ENCODE measurements around the gene MYD88.

Gene MYD88

GRCh38 chr3:38168151-38169026 lies 29.9 kb downstream of the MYD88 start:
- no peak for DNase-seq

GRCh38 chr3:38169027-38169317 lies 30.5 kb downstream of the MYD88 start:
- no peak for DNase-seq

GRCh38 chr3:38170722-38171121 lies 32.3 kb downstream of the MYD88 start:
- DNase-seq, result no peak

GRCh38 chr3:38171622-38172021 lies 33.2 kb downstream of the MYD88 start:
- DNase-seq, result no peak

- DNase-seq, result no peak
Observed at GRCh38 chr3:38173834-38174418, 35.5 kb downstream of the MYD88 start.

GRCh38 chr3:38177181-38177580 lies 38.7 kb downstream of the MYD88 start:
- no peak for DNase-seq

- no peak for DNase-seq
Observed at GRCh38 chr3:38186781-38187180, 48.3 kb downstream of the MYD88 start.

- DNase-seq, result no peak
Observed at GRCh38 chr3:38190481-38190881, 52.0 kb downstream of the MYD88 start.
